A549 (cell line): ENCODE data around the gene COL26A1. TPM values are rescaled to one million over a fixed set of nuclear protein-coding genes. Genes with fewer than 3 reads are reported as not detected.

Source experiments
- ATAC-seq, 2 experiments: fragments of 200-7000 bp in 1 of 2; fragments of >200 bp in 1 of 2; cut with Nextera tagmentation in 1 of 2; cut with Tn5 transposase in 1 of 2; 3 replicates each; pipeline versions ENCODE4 v1.8.0 to v1.9.1; 2018 to 2020; ENCODE audit warnings: mild to moderate bottlenecking in 1 of 2, moderate library complexity in 1 of 2
- CTCF ChIA-PET: fragments of 300-600 bp; sonication (Branson Sonifier 250); formaldehyde crosslinking; extraction: SDS; loops from one replicate; lab custom pipeline; 2021; ENCODE audit warnings: antibody characterized with exemption, inconsistent platforms; lab: Yijun Ruan, JAX
- POLR2A ChIA-PET: fragments of 350-600 bp; formaldehyde crosslinking; extraction: SDS; loops from one replicate; lab custom pipeline; 2021; ENCODE audit warnings: antibody characterized with exemption, inconsistent platforms; lab: Yijun Ruan, JAX
- DNase-seq, 2 experiments: peaks; one replicate each; pipeline versions ENCODE4 v3.0.0 to v3.0.0-alpha.2; 2011 to 2016; ENCODE audit warnings: low read depth in 1 of 2, low spot score in 1 of 2
- FAIRE-seq: peaks from 2 replicates; lab custom pipeline; 2011; peaks lifted over from hg19 to GRCh38; lab: Jason Lieb, UNC
- H3K27ac ChIP-seq, 2 experiments: fragments of >200 bp; sonication (Bioruptor Twin); formaldehyde crosslinking; 3 replicates each; pipeline ENCODE4 v1.5.1; 2016 to 2017
- H3K4me1 ChIP-seq: fragments of >200 bp; sonication (Bioruptor Twin); formaldehyde crosslinking; 3 replicates; pipeline ENCODE4 v1.6.1; 2016
- H3K4me2 ChIP-seq: fragments of >200 bp; sonication (Bioruptor Twin); formaldehyde crosslinking; 3 replicates; pipeline ENCODE4 v1.6.1; 2016
- H3K4me3 ChIP-seq: fragments of >200 bp; sonication (Bioruptor Twin); formaldehyde crosslinking; 3 replicates; pipeline ENCODE4 v1.5.1; 2016
- H3K9me3 ChIP-seq: fragments of >200 bp; sonication (Bioruptor Twin); formaldehyde crosslinking; 3 replicates; pipeline ENCODE4 v1.6.1; 2016
- BCL3 ChIP-seq: fragments of >200 bp; sonication (Bioruptor Twin); formaldehyde crosslinking; IDR thresholded peaks from 3 replicates; pipeline ENCODE4 v1.6.1; 2016
- CBX2 ChIP-seq: fragments of 200-600 bp; sonication (generic); IDR thresholded peaks from 2 replicates; pipeline ENCODE4 v1.6.1; 2016; ENCODE audit warnings: low read depth, mild to moderate bottlenecking, borderline replicate concordance
- CHD2 ChIP-seq: fragments of 150-350 bp; IDR thresholded peaks from 2 replicates; pipeline ENCODE4 v1.6.1; 2014; ENCODE audit warnings: low read length; ENCODE audit not compliant: partially characterized antibody
- CTCF ChIP-seq: fragments of >200 bp; sonication (Bioruptor Twin); formaldehyde crosslinking; IDR thresholded peaks from 3 replicates; pipeline ENCODE4 v1.5.1; 2016
- FOSB ChIP-seq: fragments of 250-450 bp; sonication (Bioruptor Pico); IDR thresholded peaks from 2 replicates; pipeline ENCODE4 v1.5.0; 2020; ENCODE audit warnings: mild to moderate bottlenecking, moderate library complexity
- FOXS1 ChIP-seq: fragments of 250-450 bp; sonication (Bioruptor Pico); IDR thresholded peaks from 2 replicates; pipeline ENCODE4 v1.5.0; 2020; ENCODE audit warnings: mild to moderate bottlenecking, moderate library complexity
- GATA3 ChIP-seq: IDR thresholded peaks from 2 replicates; pipeline ENCODE4 v1.6.1; 2012; ENCODE audit warnings: borderline replicate concordance
- HDAC2 ChIP-seq: fragments of 200-600 bp; sonication (generic); IDR thresholded peaks from 2 replicates; pipeline ENCODE4 v1.6.1; 2016
- HEYL ChIP-seq: fragments of 250-450 bp; sonication (Bioruptor Pico); IDR thresholded peaks from 2 replicates; pipeline ENCODE4 v1.8.0; 2021; ENCODE audit warnings: mild to moderate bottlenecking, moderate library complexity
- HOXA7 ChIP-seq: fragments of 250-450 bp; sonication (Bioruptor Pico); IDR thresholded peaks from 2 replicates; pipeline ENCODE4 v1.5.0; 2020; ENCODE audit warnings: mild to moderate bottlenecking, moderate library complexity
- HOXB13 ChIP-seq: fragments of 250-450 bp; sonication (Bioruptor Pico); IDR thresholded peaks from 2 replicates; pipeline ENCODE4 v1.5.0; 2020; ENCODE audit warnings: low read depth, mild to moderate bottlenecking, moderate library complexity
- HOXB5 ChIP-seq: fragments of 250-450 bp; sonication (Bioruptor Pico); IDR thresholded peaks from 2 replicates; pipeline ENCODE4 v1.5.0; 2020; ENCODE audit warnings: mild to moderate bottlenecking, moderate library complexity
- JUN ChIP-seq, 2 experiments: fragments of >200 bp; sonication (Bioruptor Twin); formaldehyde crosslinking; IDR thresholded peaks; 2 replicates in 1 of 2; 3 replicates in 1 of 2; pipeline ENCODE4 v1.6.1; 2016 to 2017
- KDM1A ChIP-seq: fragments of 200-600 bp; sonication (generic); IDR thresholded peaks from 2 replicates; pipeline ENCODE4 v1.6.1; 2016; ENCODE audit warnings: low read depth, mild to moderate bottlenecking
- KDM5A ChIP-seq: fragments of 200-600 bp; sonication (generic); IDR thresholded peaks from 2 replicates; pipeline ENCODE4 v1.6.1; 2016; ENCODE audit warnings: antibody characterized with exemption, mild to moderate bottlenecking
- MAFK ChIP-seq: fragments of 450-650 bp; IDR thresholded peaks from 2 replicates; pipeline ENCODE4 v1.6.1; 2014; ENCODE audit not compliant: partially characterized antibody
- MAZ ChIP-seq: fragments of 150-350 bp; IDR thresholded peaks from 2 replicates; pipeline ENCODE4 v1.6.1; 2014; ENCODE audit warnings: antibody characterized with exemption, low read depth, low read length, borderline replicate concordance
- MYC ChIP-seq: IDR thresholded peaks from 2 replicates; pipeline ENCODE4 v1.6.1; 2012; ENCODE audit warnings: mild to moderate bottlenecking, inconsistent platforms, low read length, improper control_type of control experiment, borderline replicate concordance
- POLR2A ChIP-seq: IDR thresholded peaks from 2 replicates; pipeline ENCODE4 v1.6.1; 2012; ENCODE audit warnings: mild to moderate bottlenecking, low read length
- RAD21 ChIP-seq, 2 experiments: fragments of >200 bp in 1 of 2; sonication (Bioruptor Twin) in 1 of 2; formaldehyde crosslinking in 1 of 2; IDR thresholded peaks in 1 of 2; conservative IDR thresholded peaks in 1 of 2; 2 replicates in 1 of 2; 3 replicates in 1 of 2; pipeline ENCODE4 v1.6.1; 2012 to 2018; ENCODE audit warnings: inconsistent platforms in 1 of 2
- RARB ChIP-seq: fragments of 250-450 bp; sonication (Bioruptor Pico); IDR thresholded peaks from 2 replicates; pipeline ENCODE4 v1.8.0; 2021; ENCODE audit warnings: mild to moderate bottlenecking, moderate library complexity
- RCOR1 ChIP-seq: fragments of 150-350 bp; IDR thresholded peaks from 2 replicates; pipeline ENCODE4 v1.6.1; 2014; ENCODE audit warnings: antibody characterized with exemption, low read length, low read depth
- SMC3 ChIP-seq: fragments of >200 bp; sonication (Bioruptor Twin); formaldehyde crosslinking; IDR thresholded peaks from 3 replicates; pipeline ENCODE4 v1.6.1; 2018; ENCODE audit warnings: inconsistent platforms
- SREBF2 ChIP-seq: fragments of 450-650 bp; IDR thresholded peaks from 2 replicates; pipeline ENCODE4 v1.6.1; 2014; ENCODE audit warnings: mild to moderate bottlenecking, moderate library complexity
- TFCP2L1 ChIP-seq: fragments of 250-450 bp; sonication (Bioruptor Pico); IDR thresholded peaks from 2 replicates; pipeline ENCODE4 v1.5.0; 2021; ENCODE audit warnings: mild to moderate bottlenecking
- USF2 ChIP-seq: fragments of 450-650 bp; IDR thresholded peaks from 2 replicates; pipeline ENCODE4 v1.6.1; 2014; ENCODE audit warnings: antibody characterized with exemption
- ZC3H11A ChIP-seq: fragments of 450-650 bp; IDR thresholded peaks from 2 replicates; pipeline ENCODE4 v1.6.1; 2014; ENCODE audit warnings: antibody characterized with exemption, mild to moderate bottlenecking
- ZFP36 ChIP-seq: fragments of 450-650 bp; IDR thresholded peaks from 2 replicates; pipeline ENCODE4 v1.6.1; 2014; ENCODE audit warnings: borderline replicate concordance; ENCODE audit not compliant: partially characterized antibody
- WGBS: methylation state at CpG from one replicate; pipeline ENCODE4 v1.1.6; 2017; ENCODE audit errors: missing lambda C conversion rate; 5-methylcytosine and 5-hydroxymethylcytosine counted together
- polyA plus RNA-seq, 4 experiments: library from polyadenylated mRNA; depleted of rRNA in 3 of 4; stranded (reverse); fragments of >200 nt; fragmentation: RNase III in 1 of 4; extraction: RNeasy Plus Mini Kit Qiagen cat#74134 plus additional on column Dnase treatment in 1 of 4; gene quantifications; 2 replicates in 3 of 4; 3 replicates in 1 of 4; pipeline ENCODE4 v1.2.3, GENCODE V29; 2011 to 2017
- TF ChIP-seq, protein P1 (sequence below): IDR thresholded peaks from 2 replicates; pipeline ENCODE4 v1.6.1; 2012
- TF ChIP-seq, protein P2 (sequence below): IDR thresholded peaks from 2 replicates; pipeline ENCODE4 v1.6.1; 2012

Gene COL26A1
- polyA plus RNA-seq, 2 of the 4 experiments (the other 2 are of a cell fraction), result 0.52 to 1.4 TPM

DNA sequence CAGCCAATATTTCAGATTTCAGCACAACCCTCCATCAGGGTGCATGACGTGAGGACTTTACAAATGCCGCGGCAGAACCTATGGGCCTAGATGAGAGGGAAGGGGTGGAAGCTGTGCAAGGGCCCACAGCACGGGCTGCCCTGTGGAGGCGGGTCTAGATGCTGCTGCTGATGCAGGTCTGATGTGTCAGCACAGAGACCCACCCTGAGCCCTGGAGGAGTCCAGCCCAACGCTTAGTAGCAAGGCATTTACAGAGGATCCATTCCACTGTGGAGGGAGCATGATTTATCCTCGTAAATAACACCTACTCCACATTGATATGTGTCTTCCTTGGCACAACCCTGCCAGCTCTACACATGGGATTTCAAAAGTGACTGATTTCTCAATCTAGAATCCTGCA lies 217.9 kb downstream of the COL26A1 start:
- Histone ChIP-seq H3K27ac (no peak overlapping the region), H3K4me1 (peaks cover 11% of the 10 kb centered on the region; the same call in 2 of the 3 replicates), H3K9me3 (peaks cover 17% of the 10 kb centered on the region), H3K4me2 (no peak overlapping the region), H3K4me3 (no peak overlapping the region)
- WGBS, result 54% methylated on average over 7 of the region's 7 CpGs
- ChIA-PET POLR2A (no interaction called here), CTCF (no interaction called here)
- ATAC-seq (no peak), FAIRE-seq (no peak), DNase-seq (no peak)
- no peak for TF ChIP-seq HOXB13 (CRISPR knock-in tag)
- no peak for TF ChIP-seq HDAC2
- TF ChIP-seq FOXS1, result no peak
- no peak for TF ChIP-seq TFCP2L1 (CRISPR knock-in tag)
- TF ChIP-seq FOSB, result no peak
- no peak for TF ChIP-seq HEYL
- TF ChIP-seq POLR2A, result no peak
- TF ChIP-seq ZFP36, result no peak
- TF ChIP-seq KDM1A, result no peak
- no peak for TF ChIP-seq GATA3
- no peak for TF ChIP-seq MAZ
- no peak for TF ChIP-seq HOXB5
- no peak for TF ChIP-seq KDM5A
- TF ChIP-seq JUN (IDR thresholded peaks at IDR 0.05), result no peak
- TF ChIP-seq CTCF, result no peak

DNA sequence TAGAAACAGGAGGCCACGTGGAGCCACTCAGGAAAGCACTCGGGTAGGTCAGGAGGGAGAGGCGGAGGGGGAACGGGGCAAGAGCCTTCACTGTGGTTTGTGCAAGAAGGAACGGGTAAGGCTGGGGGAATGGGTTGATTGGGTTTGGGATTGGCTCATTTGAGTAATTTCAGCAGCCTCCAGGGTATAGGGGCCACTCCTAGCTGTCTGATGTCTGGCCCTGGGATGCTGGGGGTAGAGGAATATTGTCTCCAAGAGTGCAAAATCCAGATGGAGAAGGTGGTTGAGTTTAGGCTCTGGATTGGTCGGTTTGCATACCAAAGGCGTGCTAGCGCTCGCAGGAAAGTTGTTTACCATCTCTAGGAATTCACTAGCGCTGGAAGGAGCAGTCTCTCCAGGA lies 219.2 kb downstream of the COL26A1 start:
- TF ChIP-seq SREBF2 (no peak), TFCP2L1 (CRISPR knock-in tag) (no peak), USF2 (no peak), CHD2 (no peak), ZC3H11A (no peak), HOXB5 (no peak), BCL3 (no peak), KDM5A (no peak), MAFK (no peak), CTCF (no peak), FOXS1 (no peak), CBX2 (no peak), RARB (CRISPR knock-in tag) (no peak), HOXA7 (no peak), RAD21 (conservative IDR thresholded peaks at IDR 0.05 in 1 of 2, IDR thresholded peaks at IDR 0.05 in 1 of 2) (no peak), SMC3 (no peak), MYC (no peak), RCOR1 (no peak)
- TF ChIP-seq, protein P1, sequence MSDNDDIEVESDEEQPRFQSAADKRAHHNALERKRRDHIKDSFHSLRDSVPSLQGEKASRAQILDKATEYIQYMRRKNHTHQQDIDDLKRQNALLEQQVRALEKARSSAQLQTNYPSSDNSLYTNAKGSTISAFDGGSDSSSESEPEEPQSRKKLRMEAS, result no peak
- TF ChIP-seq, protein P2, sequence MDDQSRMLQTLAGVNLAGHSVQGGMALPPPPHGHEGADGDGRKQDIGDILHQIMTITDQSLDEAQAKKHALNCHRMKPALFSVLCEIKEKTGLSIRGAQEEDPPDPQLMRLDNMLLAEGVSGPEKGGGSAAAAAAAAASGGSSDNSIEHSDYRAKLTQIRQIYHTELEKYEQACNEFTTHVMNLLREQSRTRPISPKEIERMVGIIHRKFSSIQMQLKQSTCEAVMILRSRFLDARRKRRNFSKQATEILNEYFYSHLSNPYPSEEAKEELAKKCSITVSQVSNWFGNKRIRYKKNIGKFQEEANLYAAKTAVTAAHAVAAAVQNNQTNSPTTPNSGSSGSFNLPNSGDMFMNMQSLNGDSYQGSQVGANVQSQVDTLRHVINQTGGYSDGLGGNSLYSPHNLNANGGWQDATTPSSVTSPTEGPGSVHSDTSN, result no peak
- TF ChIP-seq, all 56 proteins: peak for 0
- POLR2A ChIA-PET, result no interaction called here
- FAIRE-seq, result no peak
- WGBS, result 64% methylated on average over 10 of the region's 10 CpGs
- Histone ChIP-seq H3K4me2 (no peak overlapping the region), H3K9me3 (peaks cover 12% of the 10 kb centered on the region), H3K27ac (no peak overlapping the region), H3K4me3 (no peak overlapping the region), H3K4me1 (peaks cover 12% of the 10 kb centered on the region; the same call in 2 of the 3 replicates)
- CTCF ChIA-PET, result no interaction called here
- no peak for ATAC-seq
- DNase-seq, result no peak
